ENCODE data around the gene KDM6B. TPM values are rescaled to one million over a fixed set of nuclear protein-coding genes. Genes with fewer than 3 reads are reported as not detected.
A peak's percentile ranks its signal among the peaks of the same experiment; 100 is the strongest.

KDM6B gene
- polyA plus RNA-seq, 2 donors: 5.2 to 9.0 TPM

GRCh38 chr17:7844292-7845154, 10.5 kb downstream of the KDM6B start:
- Histone ChIP-seq H3K27ac (ENCODE audit: low read depth in 2 of 2, low read length in 1 of 2) (peak overlapping the region; percentile 98 to 100), H3K9me3 (ENCODE audit: control insufficient read depth in 2 of 2, insufficient read depth in 1 of 2, low read depth in 1 of 2, low read length in 1 of 2) (no peaks in the 10 kb centered on the region), H3K4me3 (ENCODE audit: low read depth in 1 of 2, low read length in 2 of 2) (peak overlapping the region; percentile 46 to 67), H3K27me3 (ENCODE audit: control insufficient read depth in 1 of 2, insufficient read depth in 2 of 2, low read length in 2 of 2) (no peaks in the 10 kb centered on the region), H3K4me1 (ENCODE audit: control insufficient read depth in 2 of 2, insufficient read depth in 2 of 2, low read length in 1 of 2) (peaks cover 2 to 11% of the 10 kb centered on the region in 2 donors), H3K36me3 (ENCODE audit: control insufficient read depth in 2 of 2, insufficient read depth in 2 of 2, low read length in 1 of 2) (peaks cover 3 to 32% of the 10 kb centered on the region in 2 donors)
- WGBS, 2 donors: 0 to 1% methylated on average over 63 to 71 of the region's 71 CpGs

DNA sequence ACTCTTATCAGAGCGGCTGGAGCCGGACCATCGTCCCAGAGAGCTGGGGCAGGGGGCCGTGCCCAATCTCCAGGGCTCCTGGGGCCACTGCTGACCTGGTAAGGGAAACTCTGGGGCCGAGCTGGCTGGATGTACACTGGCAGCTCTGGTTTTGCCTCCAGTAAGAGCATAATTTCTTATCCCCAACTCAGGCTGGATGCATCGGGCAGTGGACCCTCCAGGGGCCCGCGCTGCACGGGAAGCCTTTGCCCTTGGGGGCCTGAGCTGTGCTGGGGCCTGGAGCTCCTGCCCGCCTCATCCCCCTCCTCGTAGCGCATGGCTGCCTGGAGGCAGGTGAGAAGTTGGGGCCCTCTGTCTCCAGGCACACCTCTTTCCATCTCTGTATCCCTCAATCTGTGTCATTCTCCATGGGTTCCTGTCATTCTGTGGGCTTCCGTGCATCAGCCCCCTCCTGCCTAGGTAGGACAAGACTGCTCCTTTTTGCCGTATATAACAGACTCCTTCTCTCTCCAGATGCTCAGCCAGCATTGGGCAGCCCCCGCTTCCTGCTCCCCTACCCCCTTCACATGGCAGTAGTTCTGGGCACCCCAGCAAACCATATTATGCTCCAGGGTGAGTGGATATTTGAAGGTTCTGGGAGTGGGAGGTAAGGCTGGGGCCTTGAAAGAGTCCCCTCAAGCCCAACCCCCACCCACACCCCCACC, 11.5 kb downstream of the KDM6B start:
- no peaks in the 10 kb centered on the region for H3K9me3 ChIP-seq (ENCODE audit: control insufficient read depth in 2 of 2, insufficient read depth in 1 of 2, low read depth in 1 of 2, low read length in 1 of 2)
- WGBS, 2 donors: 75 to 78% methylated on average over 15 of the region's 15 CpGs
- no peaks in the 10 kb centered on the region for H3K27me3 ChIP-seq (ENCODE audit: control insufficient read depth in 1 of 2, insufficient read depth in 2 of 2, low read length in 2 of 2)
- peak overlapping the region; percentile 86 to 100 for H3K27ac ChIP-seq (ENCODE audit: low read depth in 2 of 2, low read length in 1 of 2)
- peaks cover 2 to 10% of the 10 kb centered on the region in 2 donors for H3K4me1 ChIP-seq (ENCODE audit: control insufficient read depth in 2 of 2, insufficient read depth in 2 of 2, low read length in 1 of 2)
- H3K36me3 ChIP-seq (ENCODE audit: control insufficient read depth in 2 of 2, insufficient read depth in 2 of 2, low read length in 1 of 2): peaks cover 6 to 38% of the 10 kb centered on the region in 2 donors
- peak overlapping the region in 1 of 2 donors; percentile 46 for H3K4me3 ChIP-seq (ENCODE audit: low read depth in 1 of 2, low read length in 2 of 2)

DNA sequence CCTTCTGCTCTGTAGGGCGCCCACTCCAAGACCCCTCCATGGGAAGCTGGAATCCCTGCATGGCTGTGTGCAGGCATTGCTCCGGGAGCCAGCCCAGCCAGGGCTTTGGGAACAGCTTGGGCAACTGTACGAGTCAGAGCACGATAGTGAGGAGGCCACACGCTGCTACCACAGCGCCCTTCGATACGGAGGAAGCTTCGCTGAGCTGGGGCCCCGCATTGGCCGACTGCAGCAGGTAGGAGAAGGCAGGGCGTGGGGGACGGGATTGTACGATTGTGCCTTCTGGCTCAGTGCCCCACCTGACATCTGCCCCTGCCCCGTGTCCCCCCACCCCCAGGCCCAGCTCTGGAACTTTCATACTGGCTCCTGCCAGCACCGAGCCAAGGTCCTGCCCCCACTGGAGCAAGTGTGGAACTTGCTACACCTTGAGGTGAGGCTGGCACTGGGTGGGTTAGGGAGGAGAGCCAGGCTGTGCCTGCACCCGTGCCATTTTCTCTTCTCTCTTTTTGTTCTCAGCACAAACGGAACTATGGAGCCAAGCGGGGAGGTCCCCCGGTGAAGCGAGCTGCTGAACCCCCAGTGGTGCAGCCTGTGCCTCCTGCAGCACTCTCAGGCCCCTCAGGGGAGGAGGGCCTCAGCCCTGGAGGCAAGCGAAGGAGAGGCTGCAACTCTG, 12.2 kb downstream of the KDM6B start:
- no peak overlapping the region for H3K27ac ChIP-seq (ENCODE audit: low read depth in 2 of 2, low read length in 1 of 2)
- WGBS, 2 donors: 78 to 79% methylated on average over 22 of the region's 22 CpGs
- H3K9me3 ChIP-seq (ENCODE audit: control insufficient read depth in 2 of 2, insufficient read depth in 1 of 2, low read depth in 1 of 2, low read length in 1 of 2): no peaks in the 10 kb centered on the region
- peaks cover 6 to 44% of the 10 kb centered on the region in 2 donors for H3K36me3 ChIP-seq (ENCODE audit: control insufficient read depth in 2 of 2, insufficient read depth in 2 of 2, low read length in 1 of 2)
- no peaks in the 10 kb centered on the region for H3K27me3 ChIP-seq (ENCODE audit: control insufficient read depth in 1 of 2, insufficient read depth in 2 of 2, low read length in 2 of 2)
- no peak overlapping the region for H3K4me3 ChIP-seq (ENCODE audit: low read depth in 1 of 2, low read length in 2 of 2)
- H3K4me1 ChIP-seq (ENCODE audit: control insufficient read depth in 2 of 2, insufficient read depth in 2 of 2, low read length in 1 of 2): peaks cover 2 to 10% of the 10 kb centered on the region in 2 donors

GRCh38 chr17:7846765-7847661, 13.0 kb downstream of the KDM6B start:
- Histone ChIP-seq H3K27me3 (ENCODE audit: control insufficient read depth in 1 of 2, insufficient read depth in 2 of 2, low read length in 2 of 2) (no peaks in the 10 kb centered on the region), H3K9me3 (ENCODE audit: control insufficient read depth in 2 of 2, insufficient read depth in 1 of 2, low read depth in 1 of 2, low read length in 1 of 2) (no peaks in the 10 kb centered on the region), H3K4me1 (ENCODE audit: control insufficient read depth in 2 of 2, insufficient read depth in 2 of 2, low read length in 1 of 2) (peaks cover 6 to 13% of the 10 kb centered on the region in 2 donors), H3K27ac (ENCODE audit: low read depth in 2 of 2, low read length in 1 of 2) (no peak overlapping the region), H3K4me3 (ENCODE audit: low read depth in 1 of 2, low read length in 2 of 2) (no peak overlapping the region), H3K36me3 (ENCODE audit: control insufficient read depth in 2 of 2, insufficient read depth in 2 of 2, low read length in 1 of 2) (peaks cover 6 to 50% of the 10 kb centered on the region in 2 donors)
- 85 to 88% methylated on average over 33 to 34 of the region's 34 CpGs for WGBS, 2 donors

DNA sequence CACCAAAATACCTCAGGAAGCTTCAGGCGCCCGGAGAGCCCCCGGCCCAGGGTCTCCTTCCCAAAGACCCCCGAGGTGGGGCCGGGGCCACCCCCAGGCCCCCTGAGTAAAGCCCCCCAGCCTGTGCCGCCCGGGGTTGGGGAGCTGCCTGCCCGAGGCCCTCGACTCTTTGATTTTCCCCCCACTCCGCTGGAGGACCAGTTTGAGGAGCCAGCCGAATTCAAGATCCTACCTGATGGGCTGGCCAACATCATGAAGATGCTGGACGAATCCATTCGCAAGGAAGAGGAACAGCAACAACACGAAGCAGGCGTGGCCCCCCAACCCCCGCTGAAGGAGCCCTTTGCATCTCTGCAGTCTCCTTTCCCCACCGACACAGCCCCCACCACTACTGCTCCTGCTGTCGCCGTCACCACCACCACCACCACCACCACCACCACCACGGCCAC, 14.1 kb downstream of the KDM6B start:
- peaks cover 6 to 17% of the 10 kb centered on the region in 2 donors for H3K4me1 ChIP-seq (ENCODE audit: control insufficient read depth in 2 of 2, insufficient read depth in 2 of 2, low read length in 1 of 2)
- 81 to 84% methylated on average over 16 to 20 of the region's 20 CpGs for WGBS, 2 donors
- H3K9me3 ChIP-seq (ENCODE audit: control insufficient read depth in 2 of 2, insufficient read depth in 1 of 2, low read depth in 1 of 2, low read length in 1 of 2): no peaks in the 10 kb centered on the region
- H3K36me3 ChIP-seq (ENCODE audit: control insufficient read depth in 2 of 2, insufficient read depth in 2 of 2, low read length in 1 of 2): peaks cover 6 to 61% of the 10 kb centered on the region in 2 donors
- no peaks in the 10 kb centered on the region for H3K27me3 ChIP-seq (ENCODE audit: control insufficient read depth in 1 of 2, insufficient read depth in 2 of 2, low read length in 2 of 2)
- no peak overlapping the region for H3K27ac ChIP-seq (ENCODE audit: low read depth in 2 of 2, low read length in 1 of 2)
- no peak overlapping the region for H3K4me3 ChIP-seq (ENCODE audit: low read depth in 1 of 2, low read length in 2 of 2)

DNA sequence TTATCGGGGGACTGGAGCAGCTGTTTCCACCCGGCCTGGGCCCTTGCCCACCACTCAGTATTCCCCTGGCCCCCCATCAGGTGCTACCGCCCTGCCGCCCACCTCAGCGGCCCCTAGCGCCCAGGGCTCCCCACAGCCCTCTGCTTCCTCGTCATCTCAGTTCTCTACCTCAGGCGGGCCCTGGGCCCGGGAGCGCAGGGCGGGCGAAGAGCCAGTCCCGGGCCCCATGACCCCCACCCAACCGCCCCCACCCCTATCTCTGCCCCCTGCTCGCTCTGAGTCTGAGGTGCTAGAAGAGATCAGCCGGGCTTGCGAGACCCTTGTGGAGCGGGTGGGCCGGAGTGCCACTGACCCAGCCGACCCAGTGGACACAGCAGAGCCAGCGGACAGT, 14.7 kb downstream of the KDM6B start:
- H3K4me3 ChIP-seq (ENCODE audit: low read depth in 1 of 2, low read length in 2 of 2): no peak overlapping the region
- H3K27me3 ChIP-seq (ENCODE audit: control insufficient read depth in 1 of 2, insufficient read depth in 2 of 2, low read length in 2 of 2): no peaks in the 10 kb centered on the region
- peaks cover 6 to 62% of the 10 kb centered on the region in 2 donors for H3K36me3 ChIP-seq (ENCODE audit: control insufficient read depth in 2 of 2, insufficient read depth in 2 of 2, low read length in 1 of 2)
- 90 to 93% methylated on average over 19 to 21 of the region's 21 CpGs for WGBS, 2 donors
- H3K9me3 ChIP-seq (ENCODE audit: control insufficient read depth in 2 of 2, insufficient read depth in 1 of 2, low read depth in 1 of 2, low read length in 1 of 2): no peaks in the 10 kb centered on the region
- H3K4me1 ChIP-seq (ENCODE audit: control insufficient read depth in 2 of 2, insufficient read depth in 2 of 2, low read length in 1 of 2): peaks cover 6 to 18% of the 10 kb centered on the region in 2 donors
- no peak overlapping the region for H3K27ac ChIP-seq (ENCODE audit: low read depth in 2 of 2, low read length in 1 of 2)

GRCh38 chr17:7849130-7849750, 15.2 kb downstream of the KDM6B start:
- H3K4me3 ChIP-seq (ENCODE audit: low read depth in 1 of 2, low read length in 2 of 2): no peak overlapping the region
- WGBS, 2 donors: 87% methylated on average over 35 of the region's 35 CpGs
- peaks cover 6 to 62% of the 10 kb centered on the region in 2 donors for H3K36me3 ChIP-seq (ENCODE audit: control insufficient read depth in 2 of 2, insufficient read depth in 2 of 2, low read length in 1 of 2)
- H3K9me3 ChIP-seq (ENCODE audit: control insufficient read depth in 2 of 2, insufficient read depth in 1 of 2, low read depth in 1 of 2, low read length in 1 of 2): no peaks in the 10 kb centered on the region
- H3K27me3 ChIP-seq (ENCODE audit: control insufficient read depth in 1 of 2, insufficient read depth in 2 of 2, low read length in 2 of 2): no peaks in the 10 kb centered on the region
- H3K4me1 ChIP-seq (ENCODE audit: control insufficient read depth in 2 of 2, insufficient read depth in 2 of 2, low read length in 1 of 2): peaks cover 6 to 18% of the 10 kb centered on the region in 2 donors
- no peak overlapping the region for H3K27ac ChIP-seq (ENCODE audit: low read depth in 2 of 2, low read length in 1 of 2)

GRCh38 chr17:7849751-7850504, 15.9 kb downstream of the KDM6B start:
- no peak overlapping the region for H3K27ac ChIP-seq (ENCODE audit: low read depth in 2 of 2, low read length in 1 of 2)
- WGBS, 2 donors: 84 to 88% methylated on average over 12 of the region's 12 CpGs

More at GRCh38 chr17:7849751-7850504, 15.9 kb downstream of the KDM6B start:
- no peaks in the 10 kb centered on the region for H3K27me3 ChIP-seq (ENCODE audit: control insufficient read depth in 1 of 2, insufficient read depth in 2 of 2, low read length in 2 of 2)
- no peak overlapping the region for H3K4me3 ChIP-seq (ENCODE audit: low read depth in 1 of 2, low read length in 2 of 2)
- no peaks in the 10 kb centered on the region for H3K9me3 ChIP-seq (ENCODE audit: control insufficient read depth in 2 of 2, insufficient read depth in 1 of 2, low read depth in 1 of 2, low read length in 1 of 2)
- H3K36me3 ChIP-seq (ENCODE audit: control insufficient read depth in 2 of 2, insufficient read depth in 2 of 2, low read length in 1 of 2): peaks cover 6 to 62% of the 10 kb centered on the region in 2 donors
- H3K4me1 ChIP-seq (ENCODE audit: control insufficient read depth in 2 of 2, insufficient read depth in 2 of 2, low read length in 1 of 2): peaks cover 6 to 18% of the 10 kb centered on the region in 2 donors

Measured in esophagus (tissue), 2 donors.